Panc1 (cell line): ENCODE data around the gene EIF4EBP3. TPM values are rescaled to one million over a fixed set of nuclear protein-coding genes. Genes with fewer than 3 reads are reported as not detected.

Source experiments
- ATAC-seq: fragments of 200-7000 bp; cut with Tn5 transposase; 2 replicates; pipeline ENCODE4 v1.9.1; 2020; ENCODE audit warnings: mild to moderate bottlenecking, moderate library complexity
- BruUV-seq: library from RNA; stranded (reverse); fragments of 400-500 nt; replicated peaks from 2 replicates; lab custom pipeline; 2021; lab: Mats Ljungman, UMichigan
- CTCF ChIA-PET: fragments of 300-600 bp; sonication (Branson Sonifier 250); formaldehyde crosslinking; loops from one replicate; lab custom pipeline; 2022; ENCODE audit warnings: antibody characterized with exemption; lab: Charles Lee
- POLR2A ChIA-PET: fragments of 300-600 bp; sonication (Branson Sonifier 250); formaldehyde crosslinking; loops from one replicate; lab custom pipeline; 2022; ENCODE audit warnings: antibody characterized with exemption; lab: Charles Lee
- DNase-seq: peaks from one replicate; pipeline ENCODE4 v3.0.0-alpha.2; 2010; ENCODE audit warnings: low read depth, low spot score
- H3K27ac ChIP-seq: 2 replicates; pipeline ENCODE4 v1.5.1; 2011; ENCODE audit warnings: mild to moderate bottlenecking, low read length, inconsistent platforms
- H3K27me3 ChIP-seq: fragments of 200-500 bp; sonication (Bioruptor generic); 2 replicates; pipeline ENCODE4 v1.6.0; 2014; ENCODE audit warnings: low read length, inconsistent platforms; ENCODE audit not compliant: control insufficient read depth, insufficient read depth
- H3K36me3 ChIP-seq: fragments of 200-500 bp; sonication (Bioruptor generic); 2 replicates; pipeline ENCODE4 v1.5.1; 2014; ENCODE audit warnings: inconsistent platforms, mild to moderate bottlenecking, low read length, moderate library complexity; ENCODE audit not compliant: control insufficient read depth, insufficient read depth
- H3K4me1 ChIP-seq: 2 replicates; pipeline ENCODE4 v1.5.1; 2011; ENCODE audit warnings: inconsistent platforms, mild to moderate bottlenecking, low read length, moderate library complexity; ENCODE audit not compliant: control insufficient read depth, insufficient read depth
- H3K4me3 ChIP-seq, 2 experiments: 2 replicates each; pipeline ENCODE4 v1.5.1; 2011 to 2012; ENCODE audit warnings: low read depth in 2 of 2, low read length in 2 of 2, mild to moderate bottlenecking in 2 of 2, inconsistent platforms in 1 of 2, moderate library complexity in 1 of 2
- H3K9me3 ChIP-seq: fragments of 200-500 bp; sonication (Bioruptor generic); 2 replicates; pipeline ENCODE4 v1.5.1; 2014; ENCODE audit warnings: low read depth, mild to moderate bottlenecking, inconsistent platforms, low read length, moderate library complexity; ENCODE audit not compliant: control insufficient read depth, insufficient read depth
- CTCF ChIP-seq: fragments of 450-650 bp; IDR thresholded peaks from 2 replicates; pipeline ENCODE4 v1.5.1; 2017; ENCODE audit warnings: mild to moderate bottlenecking
- POLR2AphosphoS5 ChIP-seq: IDR thresholded peaks from 2 replicates; pipeline ENCODE4 v1.6.1; 2012; ENCODE audit warnings: mild to moderate bottlenecking, low read depth, low read length, moderate library complexity
- REST ChIP-seq, 2 experiments: IDR thresholded peaks; 2 replicates each; pipeline ENCODE4 v1.6.1; 2011 to 2012; ENCODE audit warnings: low read depth in 2 of 2, control low read depth in 1 of 2, low read length in 1 of 2, mild to moderate bottlenecking in 1 of 2, moderate library complexity in 1 of 2; ENCODE audit not compliant: insufficient read depth in 1 of 2
- SIN3A ChIP-seq: IDR thresholded peaks from 2 replicates; pipeline ENCODE4 v1.6.1; 2012; ENCODE audit warnings: low read depth, mild to moderate bottlenecking, low read length, moderate library complexity, borderline replicate concordance; ENCODE audit not compliant: insufficient read depth
- TCF7L2 ChIP-seq: IDR thresholded peaks from 2 replicates; pipeline ENCODE4 v1.6.1; 2011; ENCODE audit warnings: mild to moderate bottlenecking, low read depth, low read length, inconsistent platforms
- in situ Hi-C: cut with HindIII; loops from 2 replicates; pipeline ENCODE4 v1.10.0; 2016; ENCODE audit warnings: low sequenced_read_pairs, low pct_unique_long_range_greater_than_20kb
- intact Hi-C: fragments of 100-400 bp; cut with micrococcal nuclease; formaldehyde crosslinking; loops from one replicate; pipeline ENCODE4 v1.10.0; 2022; ENCODE audit not compliant: unreplicated experiment
- total RNA-seq: library from RNA; stranded (reverse); gene quantifications from one replicate; pipeline ENCODE4 v1.2.1, GENCODE V29; 2021; ENCODE audit not compliant: unreplicated experiment

EIF4EBP3 gene
- total RNA-seq, 1 experiment from 2014 or later, result 8.6 TPM

- TF ChIP-seq TCF7L2 (no peak), REST (IDR thresholded peaks at IDR 0.05; ENCODE audit: insufficient read depth in 1 of 2, low read depth in 2 of 2, low read length in 1 of 2) (no peak), POLR2AphosphoS5 (no peak), CTCF (no peak), SIN3A (no peak)
- POLR2A ChIA-PET, result interaction anchor here (0.6 kb wide), 1 partner anchor 39 kb away, joined by 9 read pairs; no protein-coding TSS in a partner anchor
- no peak for ATAC-seq
- Histone ChIP-seq H3K9me3 (no peaks in the 10 kb centered on the region), H3K4me3 (no peak overlapping the region), H3K4me1 (peaks cover 14% of the 10 kb centered on the region), H3K36me3 (peaks cover 9% of the 10 kb centered on the region), H3K27ac (no peak overlapping the region), H3K27me3 (no peaks in the 10 kb centered on the region)
- CTCF ChIA-PET, result interaction anchor here (0.6 kb wide), 1 partner anchor 101 kb away, joined by 5 read pairs; no protein-coding TSS in a partner anchor
- intact Hi-C loops, result no loop called here
- no TSS peak for BruUV-seq
- no peak for DNase-seq
- in situ Hi-C loops, result no loop called here
These were observed 21.7 kb downstream of the EIF4EBP3 start for GRCh38 chr5:140569197-140569596.

- H3K4me3 ChIP-seq, result no peak overlapping the region
- no peak overlapping the region for H3K27ac ChIP-seq
- DNase-seq, result no peak
- H3K36me3 ChIP-seq, result peaks cover 9% of the 10 kb centered on the region
- no TSS peak for BruUV-seq
- ChIA-PET POLR2A (no interaction called here), CTCF (interaction anchor here (0.5 to 0.6 kb wide), 2 partner anchors 100 to 204 kb away, joined by 3 to 5 read pairs; no protein-coding TSS in a partner anchor)
- peaks cover 14% of the 10 kb centered on the region for H3K4me1 ChIP-seq
- in situ Hi-C loops, result no loop called here
- H3K9me3 ChIP-seq, result no peaks in the 10 kb centered on the region
- TF ChIP-seq SIN3A, result no peak
- TF ChIP-seq REST (IDR thresholded peaks at IDR 0.05; ENCODE audit: insufficient read depth in 1 of 2, low read depth in 2 of 2, low read length in 1 of 2), result no peak
- no peak for TF ChIP-seq POLR2AphosphoS5
- no peak for TF ChIP-seq TCF7L2
- ATAC-seq, result no peak
- intact Hi-C loops, result loop anchor here (10.0 kb wide), 1 partner anchor 145 kb away; no protein-coding TSS in a partner anchor
- no peaks in the 10 kb centered on the region for H3K27me3 ChIP-seq
These were observed 22.6 kb downstream of the EIF4EBP3 start for GRCh38 chr5:140570058-140570457.
